GM12875 (cell line): ENCODE data around the gene SUPT20HL1.

ENCODE experiments used
- H3K4me3 ChIP-seq: one replicate; pipeline ENCODE4 v1.5.1; 2011; ENCODE audit warnings: low read depth, low read length, control low read depth
- TF ChIP-seq, protein P1 (sequence below): IDR thresholded peaks from 2 replicates; pipeline ENCODE4 v1.5.1; 2011; ENCODE audit warnings: low read depth, mild to moderate bottlenecking, control low read depth, inconsistent platforms, low read length, moderate library complexity, borderline replicate concordance; ENCODE audit not compliant: insufficient read depth

SUPT20HL1 gene

DNA sequence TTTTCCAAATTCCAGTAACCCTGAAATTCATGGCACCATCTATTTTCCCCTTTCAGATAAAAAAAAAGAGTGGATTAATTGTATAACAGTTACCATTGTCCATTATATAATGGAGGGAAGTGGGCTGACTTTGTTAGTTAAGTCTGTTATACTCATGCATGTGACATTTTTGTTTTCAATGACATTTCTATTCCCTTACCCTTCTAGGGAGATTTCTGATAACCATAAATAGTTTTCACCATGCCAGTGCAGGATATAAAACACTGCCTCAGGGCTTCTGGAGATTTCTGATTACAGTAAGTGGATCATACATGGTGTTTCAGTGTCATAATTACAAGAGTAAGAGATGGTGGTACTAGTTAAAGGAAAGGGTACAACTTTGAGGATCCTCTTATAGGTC lies 45.5 kb downstream of the SUPT20HL1 start:
- TF ChIP-seq, protein P1, sequence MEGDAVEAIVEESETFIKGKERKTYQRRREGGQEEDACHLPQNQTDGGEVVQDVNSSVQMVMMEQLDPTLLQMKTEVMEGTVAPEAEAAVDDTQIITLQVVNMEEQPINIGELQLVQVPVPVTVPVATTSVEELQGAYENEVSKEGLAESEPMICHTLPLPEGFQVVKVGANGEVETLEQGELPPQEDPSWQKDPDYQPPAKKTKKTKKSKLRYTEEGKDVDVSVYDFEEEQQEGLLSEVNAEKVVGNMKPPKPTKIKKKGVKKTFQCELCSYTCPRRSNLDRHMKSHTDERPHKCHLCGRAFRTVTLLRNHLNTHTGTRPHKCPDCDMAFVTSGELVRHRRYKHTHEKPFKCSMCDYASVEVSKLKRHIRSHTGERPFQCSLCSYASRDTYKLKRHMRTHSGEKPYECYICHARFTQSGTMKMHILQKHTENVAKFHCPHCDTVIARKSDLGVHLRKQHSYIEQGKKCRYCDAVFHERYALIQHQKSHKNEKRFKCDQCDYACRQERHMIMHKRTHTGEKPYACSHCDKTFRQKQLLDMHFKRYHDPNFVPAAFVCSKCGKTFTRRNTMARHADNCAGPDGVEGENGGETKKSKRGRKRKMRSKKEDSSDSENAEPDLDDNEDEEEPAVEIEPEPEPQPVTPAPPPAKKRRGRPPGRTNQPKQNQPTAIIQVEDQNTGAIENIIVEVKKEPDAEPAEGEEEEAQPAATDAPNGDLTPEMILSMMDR, result no peak
- no peak overlapping the region for H3K4me3 ChIP-seq
